ENCODE measurements around the gene DEPDC5.

Gene DEPDC5

DNA sequence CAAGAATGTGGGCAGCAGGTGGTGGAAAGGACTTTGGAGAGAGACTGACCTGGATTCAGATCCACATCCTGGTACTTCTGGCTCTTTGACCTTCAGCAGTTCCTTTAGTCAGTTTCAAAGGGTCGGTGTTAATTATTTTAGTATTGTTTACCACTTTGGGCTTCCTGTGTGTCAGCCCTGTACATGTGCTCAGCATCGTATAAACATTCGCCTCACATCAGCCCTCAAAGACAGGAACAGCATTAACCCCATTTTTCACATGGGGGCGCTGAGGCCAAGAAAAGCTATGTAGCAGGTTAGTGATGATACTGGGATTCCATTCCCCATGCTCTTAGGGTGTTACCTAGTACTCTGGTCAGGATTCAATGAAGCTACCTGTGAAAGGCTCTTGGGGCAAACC is 118.4 kb downstream of the DEPDC5 start:
- Histone ChIP-seq H3K79me2 (no peaks in the 10 kb centered on the region), H3K27ac (no peak overlapping the region), H3K27me3 (ENCODE audit: control insufficient read depth, insufficient read depth, low read length) (no peaks in the 10 kb centered on the region), H2AFZ (no peak overlapping the region), H3K4me1 (no peaks in the 10 kb centered on the region), H3K9ac (no peak overlapping the region), H3K36me3 (ENCODE audit: control insufficient read depth, insufficient read depth, low read length) (no peaks in the 10 kb centered on the region), H3K4me2 (ENCODE audit: low read length) (no peak overlapping the region), H3K4me3 (ENCODE audit: low read depth, low read length) (no peak overlapping the region), H3K9me3 (ENCODE audit: control insufficient read depth, low read length) (no peaks in the 10 kb centered on the region)
- no peak for TF ChIP-seq CTCF (IDR thresholded peaks at IDR 0.05)

DNA sequence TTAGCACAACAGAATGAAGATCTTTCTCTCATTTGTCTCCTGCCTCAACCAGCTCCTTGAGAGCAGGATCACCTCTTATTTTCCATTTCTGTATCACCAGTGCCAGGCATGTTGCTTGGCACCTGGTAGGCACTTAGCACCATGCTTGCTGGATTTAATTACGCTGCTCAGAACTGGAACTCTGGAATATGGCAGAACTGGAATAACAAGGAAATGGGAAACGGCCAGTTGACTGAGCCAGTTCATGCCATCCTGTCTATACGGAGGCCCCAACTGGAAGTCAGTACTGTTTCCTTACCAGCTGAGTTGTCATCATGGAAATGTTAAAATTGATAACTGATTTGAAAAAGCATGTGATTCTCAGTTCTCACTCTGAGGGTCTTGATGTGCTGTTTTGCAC is 121.0 kb downstream of the DEPDC5 start:
- Histone ChIP-seq H3K27ac (no peak overlapping the region), H3K79me2 (no peaks in the 10 kb centered on the region), H3K9me3 (ENCODE audit: control insufficient read depth, low read length) (no peaks in the 10 kb centered on the region), H3K9ac (no peak overlapping the region), H3K4me1 (no peaks in the 10 kb centered on the region), H2AFZ (no peak overlapping the region), H3K4me3 (ENCODE audit: low read depth, low read length) (no peak overlapping the region), H3K27me3 (ENCODE audit: control insufficient read depth, insufficient read depth, low read length) (no peaks in the 10 kb centered on the region), H3K4me2 (ENCODE audit: low read length) (no peak overlapping the region), H3K36me3 (ENCODE audit: control insufficient read depth, insufficient read depth, low read length) (no peaks in the 10 kb centered on the region)
- no peak for TF ChIP-seq CTCF (IDR thresholded peaks at IDR 0.05)

- H3K9ac ChIP-seq, result no peak overlapping the region
- H3K27me3 ChIP-seq (ENCODE audit: control insufficient read depth, insufficient read depth, low read length), result no peaks in the 10 kb centered on the region
- H3K9me3 ChIP-seq (ENCODE audit: control insufficient read depth, low read length), result no peaks in the 10 kb centered on the region
- H3K4me3 ChIP-seq (ENCODE audit: low read depth, low read length), result no peak overlapping the region
- no peak overlapping the region for H3K27ac ChIP-seq
- H3K4me1 ChIP-seq, result no peaks in the 10 kb centered on the region
- no peaks in the 10 kb centered on the region for H3K79me2 ChIP-seq
- TF ChIP-seq CTCF (IDR thresholded peaks at IDR 0.05), result no peak
- H3K4me2 ChIP-seq (ENCODE audit: low read length), result no peak overlapping the region
- H2AFZ ChIP-seq, result no peak overlapping the region
- no peaks in the 10 kb centered on the region for H3K36me3 ChIP-seq (ENCODE audit: control insufficient read depth, insufficient read depth, low read length)
Observed at GRCh38 chr22:31876156-31876920, 122.5 kb downstream of the DEPDC5 start.

- Histone ChIP-seq H3K79me2 (no peaks in the 10 kb centered on the region), H3K4me3 (ENCODE audit: low read depth, low read length) (no peak overlapping the region), H3K9me3 (ENCODE audit: control insufficient read depth, low read length) (no peaks in the 10 kb centered on the region), H2AFZ (no peak overlapping the region), H3K27ac (no peak overlapping the region), H3K36me3 (ENCODE audit: control insufficient read depth, insufficient read depth, low read length) (no peaks in the 10 kb centered on the region), H3K9ac (no peak overlapping the region), H3K27me3 (ENCODE audit: control insufficient read depth, insufficient read depth, low read length) (no peaks in the 10 kb centered on the region), H3K4me1 (no peaks in the 10 kb centered on the region), H3K4me2 (ENCODE audit: low read length) (no peak overlapping the region)
- no peak for TF ChIP-seq CTCF (IDR thresholded peaks at IDR 0.05)
Observed at GRCh38 chr22:31879585-31879984, 125.8 kb downstream of the DEPDC5 start.

GRCh38 chr22:31881200-31881599 is 127.4 kb downstream of the DEPDC5 start:
- H3K9me3 ChIP-seq (ENCODE audit: control insufficient read depth, low read length), result no peaks in the 10 kb centered on the region
- no peaks in the 10 kb centered on the region for H3K36me3 ChIP-seq (ENCODE audit: control insufficient read depth, insufficient read depth, low read length)
- H3K27me3 ChIP-seq (ENCODE audit: control insufficient read depth, insufficient read depth, low read length), result no peaks in the 10 kb centered on the region
- H2AFZ ChIP-seq, result no peak overlapping the region
- H3K4me3 ChIP-seq (ENCODE audit: low read depth, low read length), result no peak overlapping the region
- H3K9ac ChIP-seq, result no peak overlapping the region
- no peak overlapping the region for H3K27ac ChIP-seq
- no peak for TF ChIP-seq CTCF (IDR thresholded peaks at IDR 0.05)
- no peak overlapping the region for H3K4me2 ChIP-seq (ENCODE audit: low read length)
- H3K79me2 ChIP-seq, result no peaks in the 10 kb centered on the region
- H3K4me1 ChIP-seq, result no peaks in the 10 kb centered on the region

All from parathyroid adenoma (tissue), 2 donors.